GM19467 (cell line): ENCODE data around the gene CTSL.

Experiments used
- ATAC-seq: cut with Tn5 transposase; IDR thresholded peaks from one replicate; pipeline ENCODE4 v1.9.1; 2021; ENCODE audit warnings: mild to moderate bottlenecking, moderate library complexity; ENCODE audit not compliant: unreplicated experiment

The CTSL gene

GRCh38 chr9:87699835-87700234 lies 26.1 kb upstream of the CTSL start:
- ATAC-seq = no peak

GRCh38 chr9:87701491-87701890 lies 24.4 kb upstream of the CTSL start:
- no peak for ATAC-seq

- no peak for ATAC-seq
Observed at GRCh38 chr9:87701931-87702421, 23.9 kb upstream of the CTSL start.

- no peak for ATAC-seq
Observed at GRCh38 chr9:87702921-87703320, 23.0 kb upstream of the CTSL start.

- ATAC-seq = no peak
Observed at GRCh38 chr9:87703636-87704276, 22.2 kb upstream of the CTSL start.

DNA sequence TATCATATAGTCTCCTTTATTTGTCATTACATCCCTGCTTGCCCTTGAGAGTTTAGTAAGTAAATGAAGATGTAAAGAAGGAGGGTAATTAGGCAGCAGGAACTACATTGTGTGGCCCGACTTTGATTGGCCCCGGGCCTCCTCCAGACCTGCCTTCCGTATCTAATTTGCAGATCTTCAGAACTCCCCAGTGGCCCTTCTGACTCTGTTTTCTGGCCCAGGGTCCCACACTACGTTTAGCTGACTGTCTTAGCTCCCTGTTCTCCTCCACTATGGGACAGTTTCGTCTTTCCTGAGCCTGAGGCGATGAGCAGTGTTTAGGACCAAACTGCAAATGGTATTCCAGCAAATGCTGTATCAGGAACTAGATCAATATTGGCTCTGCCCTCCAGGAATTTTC lies 21.6 kb upstream of the CTSL start:
- no peak for ATAC-seq

DNA sequence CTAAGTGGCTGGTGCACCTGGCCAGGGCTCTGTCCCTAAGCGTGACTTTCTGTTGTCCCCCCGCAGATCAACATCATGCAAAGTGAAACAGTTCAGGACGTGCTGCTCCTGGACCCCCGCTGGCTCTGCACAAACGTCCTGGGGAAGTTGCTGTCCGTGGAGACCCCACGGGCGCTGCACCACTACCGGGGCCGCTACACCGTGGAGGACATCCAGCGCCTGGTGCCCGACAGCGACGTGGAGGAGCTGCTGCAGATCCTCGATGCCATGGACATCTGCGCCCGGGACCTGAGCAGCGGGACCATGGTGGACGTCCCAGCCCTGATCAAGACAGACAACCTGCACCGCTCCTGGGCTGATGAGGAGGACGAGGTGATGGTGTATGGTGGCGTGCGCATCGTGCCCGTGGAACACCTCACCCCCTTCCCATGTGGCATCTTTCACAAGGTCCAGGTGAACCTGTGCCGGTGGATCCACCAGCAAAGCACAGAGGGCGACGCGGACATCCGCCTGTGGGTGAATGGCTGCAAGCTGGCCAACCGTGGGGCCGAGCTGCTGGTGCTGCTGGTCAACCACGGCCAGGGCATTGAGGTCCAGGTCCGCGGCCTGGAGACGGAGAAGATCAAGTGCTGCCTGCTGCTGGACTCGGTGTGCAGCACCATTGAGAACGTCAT lies 19.7 kb upstream of the CTSL start:
- ATAC-seq = no peak

GRCh38 chr9:87707805-87708506 lies 18.0 kb upstream of the CTSL start:
- no peak for ATAC-seq

GRCh38 chr9:87708546-87708945 lies 17.4 kb upstream of the CTSL start:
- no peak for ATAC-seq

GRCh38 chr9:87708986-87709728 lies 16.8 kb upstream of the CTSL start:
- ATAC-seq = no peak

DNA sequence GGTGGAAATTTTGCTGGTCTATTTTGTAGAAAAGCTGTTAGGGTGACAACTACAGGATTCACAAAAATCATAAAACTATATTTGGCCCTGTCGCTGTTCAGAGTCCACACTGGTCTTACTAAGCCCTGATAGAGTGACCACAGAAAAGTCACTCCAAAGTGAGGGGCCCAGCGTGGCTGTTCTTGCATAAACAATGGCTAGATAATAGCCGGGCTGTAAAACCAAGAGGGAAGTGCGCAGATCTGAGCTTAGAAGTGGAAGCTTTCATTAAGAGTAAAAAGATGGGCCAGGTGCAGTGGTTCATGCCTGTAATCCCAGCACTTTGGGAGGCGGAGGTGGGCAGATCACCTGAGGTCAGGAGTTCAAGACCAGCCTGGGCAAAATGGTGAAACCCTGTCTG lies 15.5 kb upstream of the CTSL start:
- ATAC-seq = no peak

- ATAC-seq = no peak
Observed at GRCh38 chr9:87711857-87712800, 13.8 kb upstream of the CTSL start.

GRCh38 chr9:87712801-87713277 lies 13.1 kb upstream of the CTSL start:
- ATAC-seq = no peak

GRCh38 chr9:87713278-87713987 lies 12.5 kb upstream of the CTSL start:
- ATAC-seq = no peak

DNA sequence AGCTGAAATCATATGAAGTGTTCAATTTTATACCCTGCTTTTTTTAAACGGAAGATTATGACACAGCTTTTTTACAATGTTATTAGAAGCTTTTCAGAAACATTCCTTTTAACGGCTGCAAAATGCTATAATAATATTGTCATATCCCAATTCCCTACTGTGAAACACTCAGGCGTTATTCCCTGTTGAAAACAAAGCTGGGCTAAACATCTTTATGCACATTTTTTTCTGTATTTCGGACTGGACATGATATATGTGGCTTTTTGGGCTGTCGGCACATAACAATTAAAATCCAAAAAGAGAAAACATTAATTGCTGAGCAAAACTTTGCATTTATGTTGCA lies 12.0 kb upstream of the CTSL start:
- no peak for ATAC-seq

DNA sequence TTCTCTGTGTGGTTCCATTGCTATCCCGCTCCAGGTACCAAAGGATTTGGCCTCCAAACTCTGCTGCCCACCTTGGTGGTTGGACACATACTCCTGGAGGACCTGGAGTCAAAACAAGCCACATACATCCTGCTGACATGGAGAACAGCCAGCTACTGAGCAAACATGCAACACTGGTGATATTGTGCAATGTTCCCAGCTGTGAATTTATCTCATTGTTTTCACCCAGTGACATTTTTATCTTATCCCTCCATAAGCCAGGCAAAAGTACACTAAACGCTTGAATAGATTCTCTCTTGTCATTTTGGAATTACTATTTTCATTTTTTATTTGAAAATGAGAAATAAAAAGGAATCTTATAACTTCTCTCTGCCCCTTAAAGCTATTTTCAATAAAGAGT lies 11.1 kb upstream of the CTSL start:
- ATAC-seq = no peak

DNA sequence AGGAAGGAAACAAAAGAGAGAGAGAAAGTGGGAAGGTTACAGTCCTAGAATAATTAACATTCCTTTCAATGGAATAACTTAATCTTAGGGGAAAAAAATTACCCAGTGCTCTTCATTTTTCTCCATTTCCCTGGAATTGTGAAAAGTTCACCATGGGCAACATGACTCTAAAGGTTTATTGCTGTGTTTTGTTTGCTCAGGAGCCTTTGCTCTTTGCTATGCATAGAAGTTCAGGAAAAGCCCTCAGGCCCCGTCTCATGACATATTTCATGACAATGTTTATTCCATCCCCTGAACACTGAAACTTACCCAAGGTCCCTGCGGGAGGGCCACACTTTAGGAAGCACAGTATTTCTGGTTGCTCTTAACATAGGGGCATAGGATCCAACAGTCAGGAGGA lies 9.8 kb upstream of the CTSL start:
- ATAC-seq = no peak

DNA sequence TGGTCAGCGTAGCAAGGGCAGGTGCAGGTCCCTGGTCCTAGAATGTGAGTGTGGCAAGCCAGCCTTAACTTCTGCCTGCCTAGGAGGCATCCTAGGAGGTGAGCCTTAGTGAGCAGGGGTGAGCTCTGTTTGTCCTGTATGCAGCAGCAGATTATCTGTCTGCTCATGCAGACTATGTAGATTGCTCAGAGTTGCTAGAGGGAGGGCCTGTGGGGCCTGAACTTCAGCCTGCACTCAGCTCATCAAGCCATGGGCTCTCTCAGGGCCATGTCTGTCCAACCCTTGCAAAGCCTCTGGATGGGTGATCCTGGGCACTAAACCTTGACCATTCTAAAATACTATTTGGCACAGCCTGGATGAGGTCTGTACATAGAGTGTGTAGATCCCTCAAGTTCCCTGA lies 8.5 kb upstream of the CTSL start:
- ATAC-seq = no peak

DNA sequence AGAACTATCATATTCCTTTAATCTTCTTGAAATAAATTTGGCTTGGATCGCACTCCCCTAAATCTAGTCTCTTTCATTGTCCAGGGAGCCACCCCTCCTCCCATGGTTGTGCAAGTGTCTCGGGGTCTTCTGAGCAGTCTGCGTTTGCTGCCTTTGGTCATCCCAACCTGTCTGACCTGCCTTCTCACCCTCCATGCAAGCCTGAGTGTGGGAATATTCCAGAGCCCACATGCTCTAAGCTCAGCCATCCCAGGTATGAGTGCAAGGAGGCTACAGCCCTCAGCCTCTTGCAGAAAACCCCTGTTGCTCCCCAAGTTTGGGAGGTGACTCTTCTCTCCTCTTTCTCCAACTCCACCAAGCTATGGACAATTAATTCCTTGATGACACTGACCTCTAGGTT lies 7.7 kb upstream of the CTSL start:
- no peak for ATAC-seq
